ENCODE measurements around the gene CPA5. TPM values are rescaled to one million over a fixed set of nuclear protein-coding genes. Genes with fewer than 3 reads are reported as not detected.

CPA5 gene
- total and polyA plus RNA-seq, 10 of the 15 experiments (the other 5 are each of a cell fraction or from before 2014, with no cell fraction given) = 0.06 to 0.52 (median 0.29) TPM; not detected in 2

DNA sequence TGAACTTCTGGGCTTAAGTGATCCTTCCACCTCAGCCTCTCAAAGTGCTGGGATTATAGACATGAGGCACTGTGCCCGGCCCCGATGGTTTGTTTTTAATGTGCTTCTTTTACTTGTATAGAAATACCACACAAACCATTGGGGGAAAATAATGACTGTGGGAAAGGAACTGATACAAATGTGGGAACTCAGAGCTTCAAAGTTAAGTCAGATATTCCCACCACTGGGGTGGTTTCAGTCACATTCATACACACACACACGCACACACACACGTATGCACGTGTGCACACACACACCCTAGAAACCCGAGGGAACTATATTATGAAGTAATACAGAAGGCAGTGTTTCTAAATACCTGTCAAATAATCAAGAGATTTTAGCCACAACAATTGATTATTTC lies 34.6 kb upstream of the CPA5 start (continued):
- TF ChIP-seq PML (IDR thresholded peaks at IDR 0.05; ENCODE audit: low read length) (no peak; the same call in 1 of the 2 replicates), MEF2B (IDR thresholded peaks at IDR 0.05; ENCODE audit: partially characterized antibody, poor library complexity, severe bottlenecking) (peak; percentile 74), NRF1 (conservative IDR thresholded peaks at IDR 0.05; ENCODE audit: low read depth, low read length) (no peak), LARP7 (IDR thresholded peaks at IDR 0.05) (no peak), STAT1 (conservative IDR thresholded peaks at IDR 0.05) (no peak), RAD21 (IDR thresholded peaks at IDR 0.05; ENCODE audit: insufficient read depth, low read depth, low read length) (0 out of 2 replicates have a peak, but pooled peaks have one; percentile 3), POU2F2 (IDR thresholded peaks at IDR 0.05; ENCODE audit: borderline replicate concordance, low read depth, low read length) (0 out of 3 replicates have a peak, but pooled peaks have one; percentile 42), ETV6 (conservative IDR thresholded peaks at IDR 0.05 in 1 of 2, IDR thresholded peaks at IDR 0.05 in 1 of 2; ENCODE audit: borderline replicate concordance in 1 of 2, low read depth in 1 of 2) (no peak), SREBF1 (IDR thresholded peaks at IDR 0.05; ENCODE audit: low read length) (no peak), SIX5 (IDR thresholded peaks at IDR 0.05; ENCODE audit: low read depth, low read length, severe bottlenecking) (no peak), NR2F1 (conservative IDR thresholded peaks at IDR 0.05) (no peak), EED (IDR thresholded peaks at IDR 0.05; ENCODE audit: low read depth) (0 out of 2 replicates have a peak, but pooled peaks have one; percentile 21), IRF4 (IDR thresholded peaks at IDR 0.05; ENCODE audit: low read depth, low read length) (0 out of 2 replicates have a peak, but pooled peaks have one; percentile 53), TCF12 (IDR thresholded peaks at IDR 0.05; ENCODE audit: low read depth, low read length) (peak; percentile 76), RB1 (IDR thresholded peaks at IDR 0.05; ENCODE audit: borderline replicate concordance) (no peak)
- TF ChIP-seq, protein P1, sequence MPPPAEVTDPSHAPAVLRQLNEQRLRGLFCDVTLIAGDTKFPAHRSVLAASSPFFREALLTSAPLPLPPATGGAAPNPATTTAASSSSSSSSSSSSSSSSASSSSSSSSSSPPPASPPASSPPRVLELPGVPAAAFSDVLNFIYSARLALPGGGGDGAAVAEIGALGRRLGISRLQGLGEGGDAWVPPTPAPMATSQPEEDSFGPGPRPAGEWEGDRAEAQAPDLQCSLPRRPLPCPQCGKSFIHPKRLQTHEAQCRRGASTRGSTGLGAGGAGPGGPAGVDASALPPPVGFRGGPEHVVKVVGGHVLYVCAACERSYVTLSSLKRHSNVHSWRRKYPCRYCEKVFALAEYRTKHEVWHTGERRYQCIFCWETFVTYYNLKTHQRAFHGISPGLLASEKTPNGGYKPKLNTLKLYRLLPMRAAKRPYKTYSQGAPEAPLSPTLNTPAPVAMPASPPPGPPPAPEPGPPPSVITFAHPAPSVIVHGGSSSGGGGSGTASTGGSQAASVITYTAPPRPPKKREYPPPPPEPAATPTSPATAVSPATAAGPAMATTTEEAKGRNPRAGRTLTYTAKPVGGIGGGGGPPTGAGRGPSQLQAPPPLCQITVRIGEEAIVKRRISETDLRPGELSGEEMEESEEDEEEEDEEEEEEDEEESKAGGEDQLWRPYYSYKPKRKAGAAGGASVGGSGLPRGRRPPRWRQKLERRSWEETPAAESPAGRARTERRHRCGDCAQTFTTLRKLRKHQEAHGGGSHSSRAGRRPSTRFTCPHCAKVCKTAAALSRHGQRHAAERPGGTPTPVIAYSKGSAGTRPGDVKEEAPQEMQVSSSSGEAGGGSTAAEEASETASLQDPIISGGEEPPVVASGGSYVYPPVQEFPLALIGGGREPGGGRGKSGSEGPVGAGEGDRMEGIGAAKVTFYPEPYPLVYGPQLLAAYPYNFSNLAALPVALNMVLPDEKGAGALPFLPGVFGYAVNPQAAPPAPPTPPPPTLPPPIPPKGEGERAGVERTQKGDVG (CRISPR knock-in tag; IDR thresholded peaks at IDR 0.05) = no peak
- TF ChIP-seq, protein P2, sequence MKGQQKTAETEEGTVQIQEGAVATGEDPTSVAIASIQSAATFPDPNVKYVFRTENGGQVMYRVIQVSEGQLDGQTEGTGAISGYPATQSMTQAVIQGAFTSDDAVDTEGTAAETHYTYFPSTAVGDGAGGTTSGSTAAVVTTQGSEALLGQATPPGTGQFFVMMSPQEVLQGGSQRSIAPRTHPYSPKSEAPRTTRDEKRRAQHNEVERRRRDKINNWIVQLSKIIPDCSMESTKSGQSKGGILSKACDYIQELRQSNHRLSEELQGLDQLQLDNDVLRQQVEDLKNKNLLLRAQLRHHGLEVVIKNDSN (IDR thresholded peaks at IDR 0.05; ENCODE audit: borderline replicate concordance, extremely low read length, insufficient read depth, low read depth, low read length) = no peak
- TF ChIP-seq, protein P3, sequence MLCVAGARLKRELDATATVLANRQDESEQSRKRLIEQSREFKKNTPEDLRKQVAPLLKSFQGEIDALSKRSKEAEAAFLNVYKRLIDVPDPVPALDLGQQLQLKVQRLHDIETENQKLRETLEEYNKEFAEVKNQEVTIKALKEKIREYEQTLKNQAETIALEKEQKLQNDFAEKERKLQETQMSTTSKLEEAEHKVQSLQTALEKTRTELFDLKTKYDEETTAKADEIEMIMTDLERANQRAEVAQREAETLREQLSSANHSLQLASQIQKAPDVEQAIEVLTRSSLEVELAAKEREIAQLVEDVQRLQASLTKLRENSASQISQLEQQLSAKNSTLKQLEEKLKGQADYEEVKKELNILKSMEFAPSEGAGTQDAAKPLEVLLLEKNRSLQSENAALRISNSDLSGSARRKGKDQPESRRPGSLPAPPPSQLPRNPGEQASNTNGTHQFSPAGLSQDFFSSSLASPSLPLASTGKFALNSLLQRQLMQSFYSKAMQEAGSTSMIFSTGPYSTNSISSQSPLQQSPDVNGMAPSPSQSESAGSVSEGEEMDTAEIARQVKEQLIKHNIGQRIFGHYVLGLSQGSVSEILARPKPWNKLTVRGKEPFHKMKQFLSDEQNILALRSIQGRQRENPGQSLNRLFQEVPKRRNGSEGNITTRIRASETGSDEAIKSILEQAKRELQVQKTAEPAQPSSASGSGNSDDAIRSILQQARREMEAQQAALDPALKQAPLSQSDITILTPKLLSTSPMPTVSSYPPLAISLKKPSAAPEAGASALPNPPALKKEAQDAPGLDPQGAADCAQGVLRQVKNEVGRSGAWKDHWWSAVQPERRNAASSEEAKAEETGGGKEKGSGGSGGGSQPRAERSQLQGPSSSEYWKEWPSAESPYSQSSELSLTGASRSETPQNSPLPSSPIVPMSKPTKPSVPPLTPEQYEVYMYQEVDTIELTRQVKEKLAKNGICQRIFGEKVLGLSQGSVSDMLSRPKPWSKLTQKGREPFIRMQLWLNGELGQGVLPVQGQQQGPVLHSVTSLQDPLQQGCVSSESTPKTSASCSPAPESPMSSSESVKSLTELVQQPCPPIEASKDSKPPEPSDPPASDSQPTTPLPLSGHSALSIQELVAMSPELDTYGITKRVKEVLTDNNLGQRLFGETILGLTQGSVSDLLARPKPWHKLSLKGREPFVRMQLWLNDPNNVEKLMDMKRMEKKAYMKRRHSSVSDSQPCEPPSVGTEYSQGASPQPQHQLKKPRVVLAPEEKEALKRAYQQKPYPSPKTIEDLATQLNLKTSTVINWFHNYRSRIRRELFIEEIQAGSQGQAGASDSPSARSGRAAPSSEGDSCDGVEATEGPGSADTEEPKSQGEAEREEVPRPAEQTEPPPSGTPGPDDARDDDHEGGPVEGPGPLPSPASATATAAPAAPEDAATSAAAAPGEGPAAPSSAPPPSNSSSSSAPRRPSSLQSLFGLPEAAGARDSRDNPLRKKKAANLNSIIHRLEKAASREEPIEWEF (IDR thresholded peaks at IDR 0.05; ENCODE audit: insufficient replicate concordance, low read depth, low read length) = peak; percentile 80
- TF ChIP-seq, protein P4, sequence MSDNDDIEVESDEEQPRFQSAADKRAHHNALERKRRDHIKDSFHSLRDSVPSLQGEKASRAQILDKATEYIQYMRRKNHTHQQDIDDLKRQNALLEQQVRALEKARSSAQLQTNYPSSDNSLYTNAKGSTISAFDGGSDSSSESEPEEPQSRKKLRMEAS (IDR thresholded peaks at IDR 0.05; ENCODE audit: low read depth, low read length) = no peak

All from GM12878 (cell line).